HG03460 (cell line): ENCODE results near the gene SUPT3H.

ENCODE experiments used
- ATAC-seq: cut with Tn5 transposase; IDR thresholded peaks from one replicate; pipeline ENCODE4 v1.9.1; 2021; ENCODE audit not compliant: unreplicated experiment

Gene SUPT3H

DNA sequence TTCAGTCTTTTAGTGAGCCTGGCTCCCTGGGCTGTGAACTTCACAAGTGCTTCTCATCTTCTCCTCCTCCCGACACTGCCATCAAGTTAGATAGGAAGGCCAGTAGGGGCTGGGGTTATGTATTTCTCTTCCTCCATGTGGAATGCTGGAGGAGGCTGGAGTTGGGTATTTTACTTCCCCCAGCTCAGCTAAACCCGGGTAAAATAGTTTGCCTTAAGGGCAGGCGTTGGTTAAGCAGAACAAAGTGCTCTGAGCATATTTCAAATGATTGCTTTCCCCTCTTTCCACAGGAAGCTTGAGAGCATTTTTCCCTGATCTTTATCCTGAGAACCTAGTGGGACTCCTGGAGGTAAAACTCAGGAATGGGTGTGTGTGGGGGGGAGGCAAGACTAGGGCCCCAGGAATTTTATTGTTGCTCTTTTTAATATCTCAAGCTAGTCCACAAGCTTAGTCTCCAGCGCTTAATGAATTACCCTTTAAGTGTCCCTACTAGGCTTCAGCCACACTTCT lies 16.9 kb upstream of the SUPT3H start:
- no peak for ATAC-seq

DNA sequence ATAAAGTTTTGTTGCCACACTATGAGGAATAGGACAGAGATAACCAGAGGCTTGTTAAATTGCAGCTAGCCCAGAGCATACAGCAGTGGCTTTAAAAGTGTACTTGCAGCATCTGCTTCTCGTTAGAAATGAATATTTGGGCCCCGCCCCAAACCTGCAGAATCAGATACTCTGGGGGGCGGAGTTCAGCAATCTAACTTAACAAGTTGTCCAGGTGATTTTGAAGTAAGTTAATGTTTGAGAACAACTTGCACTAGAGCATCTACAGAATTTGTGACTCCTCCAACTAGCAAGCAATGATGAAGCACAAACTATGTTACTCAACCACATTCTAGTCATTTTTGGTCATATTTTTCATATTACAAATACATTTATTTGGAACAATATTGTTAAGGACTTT lies 10.6 kb upstream of the SUPT3H start:
- no peak for ATAC-seq

DNA sequence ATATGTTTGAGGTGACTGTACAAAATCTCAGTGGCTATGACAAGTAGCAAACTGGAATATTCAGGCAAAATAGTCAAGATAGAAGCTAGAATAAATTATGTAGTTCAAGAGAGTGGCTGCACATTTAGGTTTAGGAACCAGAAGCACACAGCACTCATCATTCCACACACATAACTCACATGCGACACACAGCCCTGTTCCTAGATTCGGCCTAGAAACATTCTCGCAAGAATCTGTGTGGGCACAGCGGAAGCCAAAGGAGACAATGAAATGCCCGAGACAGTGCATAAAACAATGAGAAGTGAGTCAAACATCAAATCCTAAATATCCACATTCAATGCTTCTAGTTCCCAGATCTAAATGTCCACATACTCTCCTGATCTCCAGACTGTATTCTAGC lies 9.5 kb upstream of the SUPT3H start:
- no peak for ATAC-seq

DNA sequence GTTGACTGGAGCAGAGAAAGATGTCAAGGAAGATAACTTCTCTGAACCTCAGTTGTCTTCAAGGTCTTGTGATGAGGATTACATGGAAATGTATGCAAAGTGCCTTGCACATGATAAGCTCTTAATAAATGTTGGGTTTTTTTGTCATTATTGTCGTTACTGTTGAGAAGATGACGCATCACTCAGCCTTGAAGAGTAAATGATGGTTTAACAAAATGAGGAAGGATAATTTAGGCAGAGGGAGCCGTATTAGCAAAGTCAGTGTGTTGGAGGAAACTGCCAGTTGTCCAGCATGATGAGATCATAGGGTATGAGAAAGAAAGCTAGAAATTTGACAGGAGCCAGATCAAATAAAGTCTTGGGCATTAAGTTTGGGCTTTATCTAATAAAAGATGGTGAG lies 8.8 kb upstream of the SUPT3H start:
- no peak for ATAC-seq

DNA sequence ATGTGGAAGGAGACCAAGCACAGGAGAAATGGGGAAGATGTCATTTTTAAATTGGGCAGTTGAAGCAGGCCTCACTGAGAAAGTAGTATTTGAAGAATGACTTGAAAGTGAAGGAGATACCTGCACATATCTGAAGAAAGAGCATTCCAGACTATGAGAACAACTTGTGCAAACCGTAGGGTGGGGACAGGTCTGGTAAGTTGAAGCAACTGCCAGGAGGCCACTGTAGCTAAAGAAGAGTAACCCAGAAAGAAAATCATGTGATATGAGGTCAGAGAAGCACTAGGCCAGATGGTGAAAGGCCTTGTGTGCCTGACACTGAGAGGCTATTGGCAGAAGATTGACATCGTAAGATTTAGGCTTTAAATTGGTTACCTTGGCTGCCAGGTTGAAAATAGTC lies 4.7 kb upstream of the SUPT3H start:
- no peak for ATAC-seq

DNA sequence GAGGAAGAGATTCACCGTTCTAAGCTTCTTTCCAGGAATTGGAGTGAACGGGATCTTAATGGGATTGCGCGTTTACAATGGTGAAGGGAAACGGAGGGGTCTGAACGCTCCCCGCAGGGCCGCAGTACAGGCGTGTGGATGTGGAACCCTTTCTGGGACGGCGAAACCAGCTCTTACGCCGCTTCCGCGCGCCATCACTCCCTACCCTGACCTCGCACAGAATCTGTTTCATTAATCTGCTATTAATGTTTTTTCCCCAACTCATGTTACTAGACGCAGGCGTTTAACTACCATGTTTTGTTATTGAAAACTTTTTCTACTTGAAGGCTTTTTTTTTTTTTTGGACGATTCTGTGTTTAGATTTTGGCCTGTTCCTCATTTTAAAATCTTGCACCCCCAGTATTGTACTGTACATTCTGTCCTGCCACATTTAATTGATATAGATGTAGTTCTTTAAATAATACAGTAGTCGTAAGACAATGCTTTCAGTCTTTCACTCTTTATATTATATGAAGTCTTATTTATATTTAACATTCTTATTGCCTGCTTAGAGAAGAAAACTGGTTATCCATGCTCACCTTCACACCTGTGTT lies 696 bp upstream of the SUPT3H start:
- peak; percentile 17 for ATAC-seq

DNA sequence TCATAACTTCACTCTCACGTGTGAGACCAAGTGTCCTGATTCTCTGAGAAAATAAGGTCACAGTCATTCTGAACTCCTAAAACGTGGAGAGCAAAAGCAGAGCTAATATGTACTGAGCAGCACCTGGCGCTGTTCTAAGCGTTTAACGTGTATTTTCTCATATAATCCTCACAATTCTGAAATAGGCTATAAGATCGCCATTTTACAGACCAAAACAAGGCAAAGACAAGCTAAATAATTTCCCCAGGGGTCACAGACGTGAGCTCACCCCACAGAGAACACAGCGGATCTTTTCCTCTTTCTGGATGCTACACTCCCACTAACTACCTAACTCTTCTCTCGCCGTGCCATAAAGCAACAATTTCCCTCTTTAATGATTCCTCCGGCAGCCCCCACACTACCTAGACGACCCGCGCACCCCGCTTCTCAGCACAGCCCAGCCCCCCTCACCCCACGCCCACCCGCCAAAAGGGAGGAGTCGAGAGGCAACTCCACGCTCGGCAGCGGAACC lies 636 bp downstream of the SUPT3H start:
- peak; percentile 4 for ATAC-seq

DNA sequence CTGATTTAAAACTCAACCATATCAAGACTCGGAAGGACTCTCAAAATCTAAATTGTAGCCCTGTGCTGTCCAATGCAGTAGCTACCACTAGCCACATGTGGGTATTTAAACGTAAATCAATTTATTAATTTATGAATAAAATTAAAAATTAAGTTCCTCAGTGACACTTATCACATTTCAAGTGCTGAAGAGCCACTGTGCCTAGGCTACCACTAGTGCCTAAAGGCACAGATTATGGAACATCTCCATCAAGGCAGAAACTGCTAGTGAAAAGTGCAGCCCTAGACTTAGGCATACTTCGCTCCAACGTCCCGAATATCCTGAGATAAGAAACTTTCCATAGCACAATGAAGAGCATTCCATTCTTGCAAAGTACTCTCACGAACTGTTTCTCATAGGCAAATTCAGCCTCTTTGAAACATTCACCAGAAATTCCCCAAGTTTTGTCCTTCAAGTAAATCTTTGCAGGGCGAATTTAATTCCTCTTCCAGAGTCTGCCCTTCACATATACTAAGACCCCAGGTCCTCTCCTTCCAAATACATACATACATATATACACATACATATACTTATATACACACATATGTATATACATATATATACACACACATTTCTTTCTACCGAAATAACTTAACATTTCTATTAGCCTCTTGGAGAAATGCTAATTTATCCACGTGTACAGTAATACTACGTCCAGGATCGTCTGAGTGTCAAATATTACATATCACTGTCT lies 1.3 kb downstream of the SUPT3H start:
- ATAC-seq: no peak

DNA sequence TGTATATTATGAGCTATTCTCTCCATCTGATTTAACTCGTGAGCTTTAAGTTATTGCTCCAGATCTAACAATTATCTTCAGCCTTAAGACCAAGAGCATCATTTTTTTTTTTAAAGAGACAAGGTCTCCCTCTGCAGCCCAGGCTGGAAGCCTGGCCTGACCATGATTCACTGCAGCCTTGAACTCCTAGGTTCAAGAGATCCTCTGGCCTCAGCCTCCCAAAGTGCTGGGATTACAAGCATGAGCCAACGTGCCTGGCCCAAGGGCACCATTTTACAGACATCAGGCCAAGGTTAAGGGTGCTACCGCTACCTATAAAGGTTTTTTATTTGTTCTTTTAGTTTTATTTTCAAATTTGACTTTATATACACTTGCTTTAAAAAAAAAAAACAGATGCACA lies 2.3 kb downstream of the SUPT3H start:
- no peak for ATAC-seq

DNA sequence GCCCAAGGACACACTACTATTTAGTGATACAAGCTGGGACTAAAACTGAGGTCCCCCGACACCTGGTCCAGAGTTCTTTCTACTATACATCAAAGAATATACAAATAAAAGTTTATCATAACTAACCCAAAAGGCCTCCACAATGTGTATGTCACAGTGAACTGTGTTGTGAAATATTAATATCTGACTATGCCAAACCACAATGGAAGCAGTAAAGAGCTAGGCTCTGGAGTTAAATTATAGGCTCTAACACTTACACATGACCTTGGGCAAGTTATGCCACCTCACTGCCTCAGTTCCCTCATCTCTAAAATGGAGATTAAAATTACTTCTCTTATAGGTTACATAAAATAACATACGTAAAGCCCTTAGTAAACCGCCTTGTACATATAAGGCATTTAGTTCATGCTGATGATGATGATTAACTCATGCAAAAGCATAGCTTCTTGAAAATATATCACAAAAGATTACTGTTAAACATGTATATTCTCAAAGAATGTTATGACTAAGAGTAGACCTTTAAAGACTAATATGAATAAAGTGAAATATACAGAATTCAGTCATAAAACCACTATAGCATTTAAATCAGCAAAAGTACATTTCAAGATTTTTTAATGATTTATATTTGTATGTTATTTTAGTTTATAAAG lies 5.7 kb downstream of the SUPT3H start:
- no peak for ATAC-seq

DNA sequence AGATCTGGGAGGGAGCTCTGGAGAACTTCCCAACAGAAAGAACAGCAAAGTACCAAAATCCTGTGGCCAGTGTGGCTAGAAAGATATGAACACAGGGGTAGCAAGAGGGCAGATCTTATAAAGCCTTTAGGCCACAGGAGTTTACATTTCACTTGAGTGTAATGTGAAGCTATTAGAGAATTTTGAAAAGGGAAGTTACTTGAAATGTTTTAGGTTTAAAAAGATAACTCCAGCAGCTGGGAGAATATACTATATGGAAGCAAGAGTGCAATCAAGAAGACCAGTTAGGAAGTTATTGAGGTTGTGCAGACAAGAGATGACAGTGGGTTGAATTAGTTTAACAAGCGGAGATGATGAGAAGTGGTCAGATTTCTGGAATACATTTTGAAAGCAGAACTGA lies 7.9 kb downstream of the SUPT3H start:
- ATAC-seq: no peak

DNA sequence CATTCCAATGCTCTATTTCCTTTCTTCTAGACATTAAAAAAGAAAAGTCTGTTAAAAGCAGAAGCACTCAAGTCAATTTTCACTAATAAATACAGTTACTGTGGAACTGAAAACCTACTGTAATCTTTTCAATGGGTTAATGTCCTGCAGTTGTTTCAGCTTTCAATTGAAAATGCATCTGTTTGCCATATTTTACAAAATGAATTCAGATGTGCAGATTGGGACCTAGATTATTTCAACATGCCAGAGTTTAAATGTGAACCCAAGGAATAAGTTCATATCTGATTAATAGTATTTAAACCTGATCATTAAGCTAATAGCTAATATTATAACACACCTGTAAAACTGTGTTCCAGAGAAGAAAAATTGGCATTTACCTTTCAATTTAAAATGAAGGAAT lies 9.7 kb downstream of the SUPT3H start:
- no peak for ATAC-seq

DNA sequence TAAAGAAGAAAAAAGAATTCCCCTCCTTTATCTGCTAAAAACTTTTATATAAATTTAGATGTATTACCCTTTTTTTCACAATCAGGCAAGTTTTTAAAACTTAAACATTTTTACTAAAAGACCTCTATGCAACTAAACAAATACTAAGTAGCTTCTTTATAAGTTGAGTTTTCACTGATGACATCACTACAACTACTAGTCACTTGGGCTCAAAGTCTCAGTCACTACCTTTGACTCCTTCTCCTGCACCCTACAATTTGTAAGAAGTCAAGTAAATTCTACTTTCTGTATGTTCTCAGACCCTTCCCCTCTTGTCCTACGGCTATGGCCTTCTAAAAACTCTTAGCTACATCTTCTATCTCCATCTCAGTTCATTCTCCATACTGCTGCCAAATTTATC lies 11.2 kb downstream of the SUPT3H start:
- ATAC-seq: no peak

DNA sequence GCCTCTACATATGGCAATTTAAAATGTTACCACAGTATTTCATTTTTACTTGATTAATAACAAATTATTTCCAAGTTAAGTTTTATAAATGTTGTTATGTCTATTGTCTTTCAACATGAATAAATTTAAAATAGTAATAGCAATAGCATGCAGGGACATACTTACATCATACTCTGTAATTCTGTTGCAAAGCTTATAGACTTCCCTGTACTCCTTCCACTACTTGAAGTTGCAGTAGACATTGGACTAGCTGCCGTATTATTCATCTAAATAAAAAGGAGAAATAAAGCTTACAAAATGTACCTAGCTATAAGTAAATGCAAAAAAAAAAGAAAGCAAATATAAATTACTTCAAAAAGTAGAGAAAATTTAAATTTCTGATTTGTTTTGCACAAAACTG lies 12.7 kb downstream of the SUPT3H start:
- no peak for ATAC-seq

DNA sequence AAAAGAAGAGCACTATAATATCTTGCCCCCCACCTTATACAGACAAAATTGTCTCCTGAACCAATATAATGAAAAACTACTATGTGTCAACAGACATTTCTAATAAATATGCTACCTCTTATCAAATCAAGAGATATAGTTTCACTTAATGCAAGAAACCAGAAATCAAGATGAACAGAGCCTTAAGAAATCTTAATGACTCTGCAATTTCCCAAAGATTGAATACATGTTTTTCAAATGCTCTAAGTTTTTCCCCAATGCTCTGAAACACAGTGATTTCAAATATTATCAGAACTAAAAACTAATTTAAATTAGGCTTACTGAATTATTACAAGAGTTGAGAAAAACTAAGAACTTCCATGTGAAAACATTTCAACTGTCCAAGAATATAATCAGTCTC lies 13.3 kb downstream of the SUPT3H start:
- ATAC-seq: no peak

DNA sequence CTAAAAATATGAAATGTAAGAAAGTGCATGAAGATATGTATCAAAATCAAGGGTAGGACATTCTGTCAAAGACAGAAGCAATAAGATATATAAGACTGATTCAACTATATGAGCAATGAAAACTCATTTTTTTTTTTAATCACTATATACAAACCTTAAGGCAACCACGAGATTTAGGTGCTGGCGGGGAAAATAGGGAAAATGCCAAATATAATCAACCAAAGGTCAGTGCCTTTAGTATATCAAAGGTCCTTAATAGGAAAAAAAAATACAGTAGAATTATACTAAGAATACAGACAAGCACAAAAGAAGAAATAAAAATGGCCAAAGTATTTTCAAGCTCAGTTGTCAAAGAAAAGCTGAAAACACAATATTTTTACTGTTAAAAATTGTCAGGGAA lies 24.1 kb downstream of the SUPT3H start:
- ATAC-seq: no peak

DNA sequence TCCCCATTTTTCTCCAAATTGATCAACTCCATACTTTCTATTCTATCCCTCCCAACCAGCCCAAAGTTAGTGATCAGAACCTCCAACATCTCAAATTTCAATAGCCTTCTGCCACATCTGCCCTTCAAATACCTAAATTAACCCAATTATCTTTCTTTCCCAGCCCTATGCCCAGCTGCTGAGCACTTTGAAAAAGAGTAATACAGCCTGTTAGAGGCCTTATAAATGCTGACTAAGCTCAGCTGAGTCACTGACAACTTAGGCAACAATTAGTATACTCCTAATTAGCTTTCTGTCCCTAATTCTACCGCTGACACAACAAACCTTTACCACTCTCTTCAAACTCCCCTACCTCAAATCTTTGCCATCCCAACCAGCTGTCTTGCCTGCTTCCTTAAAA lies 26.1 kb downstream of the SUPT3H start:
- no peak for ATAC-seq

DNA sequence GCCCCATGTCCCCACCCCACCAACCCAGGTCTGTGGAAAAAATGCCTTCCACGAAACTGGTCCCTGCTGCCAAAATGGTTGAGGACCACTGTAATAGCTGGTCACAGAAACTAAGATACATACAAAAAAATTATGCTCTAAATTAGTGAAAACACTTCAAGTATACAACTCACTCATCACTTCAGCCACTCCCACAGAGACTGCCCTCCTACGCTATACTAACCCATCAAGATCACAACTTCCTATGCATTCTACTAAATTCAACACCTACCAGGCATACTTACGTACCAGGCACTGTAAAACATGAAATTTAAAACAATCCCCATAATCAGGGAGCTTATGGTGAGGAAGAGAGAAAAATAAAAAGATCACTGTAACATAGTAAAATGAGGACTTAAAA lies 26.7 kb downstream of the SUPT3H start:
- ATAC-seq: no peak

DNA sequence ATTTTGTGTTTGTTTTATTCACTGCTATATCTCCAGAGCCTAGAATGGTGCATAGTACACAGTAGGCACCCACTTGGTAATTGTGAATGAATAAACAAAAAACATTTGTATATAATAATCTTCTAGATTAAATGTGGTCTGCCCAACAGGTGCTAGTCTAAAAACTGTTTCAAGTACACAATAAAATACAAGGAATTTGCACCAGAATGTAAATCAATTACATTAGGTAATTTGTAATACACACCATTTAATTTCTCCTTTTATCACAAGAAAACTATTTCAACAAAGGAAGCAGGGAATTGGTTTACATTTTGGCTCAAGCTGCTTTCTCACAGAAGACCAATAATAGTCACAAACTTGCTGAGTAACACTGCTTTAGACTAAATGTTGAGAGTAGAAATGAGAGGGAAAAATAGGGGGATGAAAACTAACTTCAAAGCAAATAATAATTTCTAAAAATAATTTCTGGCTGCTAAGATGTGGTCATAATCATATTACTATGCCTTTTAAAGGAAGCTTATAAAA lies 27.5 kb downstream of the SUPT3H start:
- ATAC-seq: no peak

DNA sequence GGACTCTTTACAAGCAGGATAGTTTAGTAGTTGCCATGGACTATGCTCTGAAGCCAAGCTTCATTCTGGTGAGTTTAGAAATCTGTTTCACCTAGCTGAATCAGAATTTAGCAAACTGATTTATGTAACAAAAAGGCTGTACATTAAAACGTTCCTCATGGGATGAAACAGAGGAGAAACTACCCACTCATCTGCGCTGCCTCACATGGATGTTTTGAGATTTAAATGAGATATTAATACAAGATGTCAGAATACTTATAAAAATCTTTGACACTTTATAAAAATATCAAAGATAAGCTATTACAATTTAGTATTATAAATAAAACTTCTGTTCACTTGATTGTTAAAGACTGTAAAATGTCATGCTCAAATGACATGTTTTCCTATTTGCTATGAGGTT lies 32.8 kb downstream of the SUPT3H start:
- no peak for ATAC-seq

DNA sequence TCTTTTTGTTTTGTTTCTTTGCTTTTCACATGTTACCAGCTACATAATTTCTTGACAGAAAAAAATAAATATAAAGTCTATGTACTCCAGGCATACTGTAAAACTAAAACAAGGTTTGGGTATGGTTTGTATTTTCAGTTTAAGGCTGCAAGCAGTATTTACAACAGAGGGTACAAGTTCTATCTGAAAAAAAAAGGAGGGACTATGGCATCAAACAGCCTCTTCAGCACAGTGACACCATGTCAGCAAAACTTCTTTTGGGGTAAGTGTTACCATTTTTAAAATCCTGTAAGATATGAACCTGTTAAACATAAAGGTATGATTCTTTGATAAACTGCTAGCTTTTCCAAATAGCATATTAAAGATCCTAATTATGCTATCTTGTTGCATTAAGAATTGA lies 49.2 kb downstream of the SUPT3H start:
- no peak for ATAC-seq

DNA sequence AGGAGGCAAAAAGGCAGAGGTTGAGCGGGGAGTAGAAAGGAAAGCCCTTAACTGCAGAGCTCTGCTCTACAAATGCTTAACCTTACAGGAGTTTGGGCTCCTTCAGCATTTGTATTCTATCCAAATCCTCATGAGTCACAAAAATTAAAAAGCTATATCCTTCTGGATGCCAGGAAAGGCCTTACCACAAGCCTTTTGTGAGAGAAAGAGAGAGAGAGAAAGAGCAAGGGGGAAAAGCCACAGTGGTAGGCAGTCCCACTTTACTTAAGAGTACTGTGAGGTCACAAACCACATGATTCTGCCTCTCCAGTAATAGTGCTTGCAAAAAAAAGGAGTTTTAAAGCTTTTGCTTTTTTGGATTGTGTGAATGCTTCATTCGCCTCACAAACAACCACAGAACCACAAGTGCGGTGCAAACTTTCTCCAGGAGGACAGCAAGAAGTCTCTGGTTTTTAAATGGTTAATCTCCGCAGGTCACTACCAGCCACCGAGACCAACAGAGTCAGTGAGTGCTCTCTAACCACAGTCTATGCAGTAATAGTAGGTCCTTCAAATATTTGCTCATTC lies 49.7 kb downstream of the SUPT3H start, which contains the start of gene RUNX2:
Gene RUNX2 (plus strand): TSS at position 375 of the 567 bp plus-strand sequence. CDS start 397 bp downstream, outside the sequence.
- ATAC-seq: no peak
